HepG2 (cell line): Measurements from ENCODE around the gene GPC6. TPM values are rescaled to one million over a fixed set of nuclear protein-coding genes. Genes with fewer than 3 reads are reported as not detected.

Experiments used
- ATAC-seq: fragments of 200-7000 bp; cut with Tn5 transposase; 3 replicates; pipeline ENCODE4 v1.9.1; 2020; ENCODE audit warnings: mild to moderate bottlenecking, moderate library complexity
- BruUV-seq: library from RNA; stranded (reverse); fragments of 400-500 nt; replicated peaks from 2 replicates; lab custom pipeline; 2021; lab: Mats Ljungman, UMichigan
- CTCF ChIA-PET: fragments of 300-600 bp; formaldehyde crosslinking; extraction: SDS; loops from one replicate; lab custom pipeline; 2021; ENCODE audit warnings: low total read pairs, inconsistent platforms, low intra/inter-chr PET ratio; lab: Yijun Ruan, JAX
- POLR2A ChIA-PET: fragments of 350-600 bp; sonication (Branson Sonifier 250); formaldehyde crosslinking; loops from one replicate; lab custom pipeline; 2020; ENCODE audit warnings: antibody characterized with exemption, inconsistent platforms; lab: Yijun Ruan, JAX
- DNase-seq: peaks from one replicate; pipeline ENCODE4 v3.0.0-alpha.2; 2015; ENCODE audit warnings: low spot score
- FAIRE-seq: peaks from 3 replicates; lab custom pipeline; 2011; peaks lifted over from hg19 to GRCh38; lab: Jason Lieb, UNC
- H2AFZ ChIP-seq: one replicate; pipeline ENCODE4 v1.6.1; 2011; ENCODE audit warnings: low read length, inconsistent platforms
- H3K27ac ChIP-seq: fragments of 300-600 bp; 3 replicates; pipeline ENCODE4 v1.8.0; 2011; ENCODE audit warnings: mixed run types, mild to moderate bottlenecking, mixed read lengths, low read length, inconsistent platforms; ENCODE audit not compliant: insufficient read depth; ENCODE audit errors: extremely low read length
- H3K27me3 ChIP-seq, 2 experiments: fragments of 200-600 bp in 1 of 2; 2 replicates in 1 of 2; 3 replicates in 1 of 2; pipeline versions ENCODE4 v1.6.0 to v1.8.0; 2011; ENCODE audit warnings: low read length in 2 of 2, mild to moderate bottlenecking in 2 of 2, moderate library complexity in 2 of 2, inconsistent platforms in 1 of 2; ENCODE audit not compliant: insufficient read depth in 2 of 2, control insufficient read depth in 1 of 2
- H3K36me3 ChIP-seq, 2 experiments: fragments of 200-600 bp in 1 of 2; replicated peaks in 1 of 2; 2 replicates in 1 of 2; 3 replicates in 1 of 2; pipeline versions ENCODE4 v1.5.1 to v1.8.0; 2011; ENCODE audit warnings: low read length in 2 of 2, inconsistent platforms in 1 of 2; ENCODE audit not compliant: insufficient read depth in 2 of 2, control insufficient read depth in 1 of 2
- H3K4me1 ChIP-seq: 2 replicates; pipeline ENCODE4 v1.5.1; 2012; ENCODE audit warnings: low read length, inconsistent platforms; ENCODE audit not compliant: insufficient read depth
- H3K4me2 ChIP-seq: 2 replicates; pipeline ENCODE4 v1.6.0; 2011; ENCODE audit warnings: low read depth, low read length, inconsistent platforms
- H3K4me3 ChIP-seq, 3 experiments: fragments of 200-600 bp in 1 of 3; sonication (generic), shearing (Covaris generic) in 1 of 3; replicated peaks in 1 of 3; 2 replicates each; pipeline ENCODE4 v1.5.1; 2011 to 2016; ENCODE audit warnings: low read length in 3 of 3, inconsistent platforms in 2 of 3, low read depth in 2 of 3, mild to moderate bottlenecking in 2 of 3, control low read depth in 1 of 3, mixed read lengths in 1 of 3; ENCODE audit not compliant: insufficient read depth in 1 of 3
- H3K79me2 ChIP-seq: one replicate; pipeline ENCODE4 v1.6.1; 2011; ENCODE audit warnings: low read length, inconsistent platforms; ENCODE audit not compliant: insufficient read depth
- H3K9ac ChIP-seq: 2 replicates; pipeline ENCODE4 v1.6.0; 2011; ENCODE audit warnings: mild to moderate bottlenecking, low read depth, low read length, inconsistent platforms; ENCODE audit not compliant: insufficient read depth
- H3K9me3 ChIP-seq: 2 replicates; pipeline ENCODE4 v1.5.1; 2012; ENCODE audit warnings: mild to moderate bottlenecking, low read length
- H4K20me1 ChIP-seq: 2 replicates; pipeline ENCODE4 v1.6.0; 2011; ENCODE audit warnings: inconsistent platforms, mild to moderate bottlenecking, low read length, moderate library complexity; ENCODE audit not compliant: insufficient read depth
- CEBPB ChIP-seq: IDR thresholded peaks from 2 replicates; pipeline ENCODE4 v1.6.1; 2011; ENCODE audit warnings: low read depth, low read length, improper control_type of control experiment, borderline replicate concordance
- CHCHD3 ChIP-seq: sonication (generic); formaldehyde crosslinking; IDR thresholded peaks from 2 replicates; pipeline ENCODE4 v1.8.0; 2022; ENCODE audit warnings: mild to moderate bottlenecking, missing genetic modification reagents, moderate library complexity
- ISX ChIP-seq: sonication (generic); formaldehyde crosslinking; conservative IDR thresholded peaks from 2 replicates; pipeline ENCODE4 v1.5.0; 2020; ENCODE audit warnings: missing genetic modification reagents
- KDM3A ChIP-seq: IDR thresholded peaks from 2 replicates; pipeline ENCODE4 v1.6.1; 2018; ENCODE audit warnings: low read depth, missing compliant biosample characterization
- MATR3 ChIP-seq: sonication (generic); formaldehyde crosslinking; IDR thresholded peaks from 2 replicates; pipeline ENCODE4 v1.4.0; 2020; ENCODE audit warnings: missing genetic modification reagents
- NCOR1 ChIP-seq: fragments of 200-600 bp; sonication (generic); IDR thresholded peaks from 2 replicates; pipeline ENCODE4 v1.7.0; 2017; ENCODE audit warnings: antibody characterized with exemption, low read length, borderline replicate concordance
- NFE2 ChIP-seq: sonication (generic); formaldehyde crosslinking; IDR thresholded peaks from 2 replicates; pipeline ENCODE4 v1.4.0; 2020; ENCODE audit warnings: missing genetic modification reagents
- NFYC ChIP-seq: IDR thresholded peaks from 2 replicates; pipeline ENCODE4 v1.6.1; 2016; ENCODE audit warnings: missing genetic modification reagents, missing compliant biosample characterization
- POLR2AphosphoS2 ChIP-seq: IDR thresholded peaks from 2 replicates; pipeline ENCODE4 v1.6.1; 2011; ENCODE audit warnings: low read depth, low read length, improper control_type of control experiment
- ZFP1 ChIP-seq: IDR thresholded peaks from 2 replicates; pipeline ENCODE4 v1.6.1; 2016
- ZNF343 ChIP-seq: sonication (generic); formaldehyde crosslinking; IDR thresholded peaks from 2 replicates; pipeline ENCODE4 v1.4.0; 2020; ENCODE audit warnings: mild to moderate bottlenecking, missing genetic modification reagents
- ZNF619 ChIP-seq: sonication (generic); formaldehyde crosslinking; IDR thresholded peaks from 2 replicates; pipeline ENCODE4 v1.4.0; 2020; ENCODE audit warnings: mild to moderate bottlenecking, missing genetic modification reagents
- ZNF746 ChIP-seq: sonication (generic); formaldehyde crosslinking; IDR thresholded peaks from 2 replicates; pipeline ENCODE4 v1.8.0; 2022; ENCODE audit warnings: mild to moderate bottlenecking, missing genetic modification reagents
- WGBS: methylation state at CpG from one replicate; pipeline ENCODE4 v1.1.6; 2017; ENCODE audit warnings: low lambda C conversion rate; 5-methylcytosine and 5-hydroxymethylcytosine counted together
- in situ Hi-C: cut with HindIII; loops from 2 replicates; pipeline ENCODE4 v1.10.0; 2017; ENCODE audit warnings: low pct_unique_long_range_greater_than_20kb; ENCODE audit not compliant: extremely low pct_ligation_motif_present
- intact Hi-C: fragments of 100-400 bp; cut with micrococcal nuclease; formaldehyde crosslinking; loops from one replicate; pipeline ENCODE4 v1.10.0; 2022; ENCODE audit not compliant: unreplicated experiment
- polyA plus RNA-seq, 8 experiments: library from polyadenylated mRNA; depleted of rRNA in 3 of 8; stranded (reverse) in 7 of 8; unstranded in 1 of 8; fragments of >200 nt; fragmentation: Illumina TruSeq in 4 of 8; extraction: Trizol in 4 of 8; gene quantifications; 2 replicates each; pipeline versions ENCODE4 v1.2.1 to v1.2.3, GENCODE V29; 2011 to 2016; ENCODE audit warnings: low read depth in 4 of 8, missing spikeins in 1 of 8, mixed read lengths in 1 of 8; ENCODE audit not compliant: insufficient read depth in 1 of 8
- total RNA-seq, 5 experiments: library from RNA; depleted of rRNA; stranded (reverse); fragments of >200 nt; fragmentation: Illumina TruSeq; extraction: Trizol; gene quantifications; 2 replicates each; pipeline ENCODE4 v1.2.3, GENCODE V29; 2016; ENCODE audit warnings: low read depth in 1 of 5
- TF ChIP-seq, protein P1 (sequence below): sonication (generic); formaldehyde crosslinking; IDR thresholded peaks from 2 replicates; pipeline ENCODE4 v1.5.0; 2020; ENCODE audit warnings: mild to moderate bottlenecking, missing genetic modification reagents
- TF ChIP-seq, protein P2 (sequence below): sonication (generic); formaldehyde crosslinking; IDR thresholded peaks from 2 replicates; pipeline ENCODE4 v1.4.0; 2020; ENCODE audit warnings: mild to moderate bottlenecking, missing genetic modification reagents, borderline replicate concordance
- TF ChIP-seq, protein P3 (sequence below): sonication (generic); formaldehyde crosslinking; IDR thresholded peaks from 2 replicates; pipeline ENCODE4 v1.9.0; 2021; ENCODE audit warnings: missing genetic modification reagents, mild to moderate bottlenecking, borderline replicate concordance
- TF ChIP-seq, protein P4 (sequence below): sonication (generic); formaldehyde crosslinking; IDR thresholded peaks from 2 replicates; pipeline ENCODE4 v1.8.1; 2023; ENCODE audit warnings: mild to moderate bottlenecking, missing genetic modification reagents

The GPC6 gene
- total and polyA plus RNA-seq, 2 of the 13 experiments (the other 11 are each of a cell fraction or from before 2014, with no cell fraction given), result 24.5 to 33.9 TPM

DNA sequence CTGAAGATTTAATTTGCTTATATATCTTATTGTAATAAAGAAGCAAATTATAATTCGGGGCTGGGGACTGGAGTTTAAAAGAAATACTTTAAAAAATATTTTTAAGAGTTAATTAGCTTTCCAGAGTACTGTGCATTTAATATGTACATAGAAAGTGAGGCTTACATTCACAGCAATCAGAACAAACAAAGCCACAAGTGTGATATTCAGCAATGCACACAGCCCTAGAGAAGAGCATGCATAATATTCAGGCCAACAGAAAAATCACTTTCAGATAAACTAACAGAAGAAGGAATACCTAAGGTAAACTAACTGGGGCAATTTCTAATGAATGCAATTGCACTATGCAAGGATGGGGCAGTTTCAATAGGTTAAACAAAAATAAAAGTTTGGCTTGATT, 241.8 kb downstream of the GPC6 start:
- in situ Hi-C loops (no loop called here), intact Hi-C loops (no loop called here)
- 80% methylated on average over 1 of the region's 1 CpG for WGBS
- ATAC-seq (no peak), FAIRE-seq (no peak), DNase-seq (no peak)
- no peaks in the 10 kb centered on the region for H3K4me1 ChIP-seq
- no peaks in the 10 kb centered on the region for H3K36me3 ChIP-seq
- peaks cover 3% of the 10 kb centered on the region for H3K79me2 ChIP-seq
- peaks cover 17% of the 10 kb centered on the region for H3K9me3 ChIP-seq
- H3K4me2 ChIP-seq, result no peak overlapping the region
- H3K27me3 ChIP-seq, result no peaks in the 10 kb centered on the region
- BruUV-seq, result no TSS peak
- H2AFZ ChIP-seq, result no peak overlapping the region
- H4K20me1 ChIP-seq, result no peaks in the 10 kb centered on the region
- ChIA-PET CTCF (no interaction called here), POLR2A (no interaction called here)
- H3K9ac ChIP-seq, result no peak overlapping the region
- no peak overlapping the region for H3K4me3 ChIP-seq
- H3K27ac ChIP-seq, result no peak overlapping the region
- TF ChIP-seq POLR2AphosphoS2, result no peak
- TF ChIP-seq ZFP1 (CRISPR knock-in tag), result no peak
- no peak for TF ChIP-seq ZNF746
- TF ChIP-seq ZNF619 (CRISPR knock-in tag), result no peak
- TF ChIP-seq, protein P1, sequence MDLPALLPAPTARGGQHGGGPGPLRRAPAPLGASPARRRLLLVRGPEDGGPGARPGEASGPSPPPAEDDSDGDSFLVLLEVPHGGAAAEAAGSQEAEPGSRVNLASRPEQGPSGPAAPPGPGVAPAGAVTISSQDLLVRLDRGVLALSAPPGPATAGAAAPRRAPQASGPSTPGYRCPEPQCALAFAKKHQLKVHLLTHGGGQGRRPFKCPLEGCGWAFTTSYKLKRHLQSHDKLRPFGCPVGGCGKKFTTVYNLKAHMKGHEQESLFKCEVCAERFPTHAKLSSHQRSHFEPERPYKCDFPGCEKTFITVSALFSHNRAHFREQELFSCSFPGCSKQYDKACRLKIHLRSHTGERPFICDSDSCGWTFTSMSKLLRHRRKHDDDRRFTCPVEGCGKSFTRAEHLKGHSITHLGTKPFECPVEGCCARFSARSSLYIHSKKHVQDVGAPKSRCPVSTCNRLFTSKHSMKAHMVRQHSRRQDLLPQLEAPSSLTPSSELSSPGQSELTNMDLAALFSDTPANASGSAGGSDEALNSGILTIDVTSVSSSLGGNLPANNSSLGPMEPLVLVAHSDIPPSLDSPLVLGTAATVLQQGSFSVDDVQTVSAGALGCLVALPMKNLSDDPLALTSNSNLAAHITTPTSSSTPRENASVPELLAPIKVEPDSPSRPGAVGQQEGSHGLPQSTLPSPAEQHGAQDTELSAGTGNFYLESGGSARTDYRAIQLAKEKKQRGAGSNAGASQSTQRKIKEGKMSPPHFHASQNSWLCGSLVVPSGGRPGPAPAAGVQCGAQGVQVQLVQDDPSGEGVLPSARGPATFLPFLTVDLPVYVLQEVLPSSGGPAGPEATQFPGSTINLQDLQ (CRISPR knock-in tag), result no peak
- no peak for TF ChIP-seq NCOR1
- TF ChIP-seq ISX (CRISPR knock-in tag), result no peak
- TF ChIP-seq MATR3 (CRISPR knock-in tag), result no peak
- TF ChIP-seq, protein P2, sequence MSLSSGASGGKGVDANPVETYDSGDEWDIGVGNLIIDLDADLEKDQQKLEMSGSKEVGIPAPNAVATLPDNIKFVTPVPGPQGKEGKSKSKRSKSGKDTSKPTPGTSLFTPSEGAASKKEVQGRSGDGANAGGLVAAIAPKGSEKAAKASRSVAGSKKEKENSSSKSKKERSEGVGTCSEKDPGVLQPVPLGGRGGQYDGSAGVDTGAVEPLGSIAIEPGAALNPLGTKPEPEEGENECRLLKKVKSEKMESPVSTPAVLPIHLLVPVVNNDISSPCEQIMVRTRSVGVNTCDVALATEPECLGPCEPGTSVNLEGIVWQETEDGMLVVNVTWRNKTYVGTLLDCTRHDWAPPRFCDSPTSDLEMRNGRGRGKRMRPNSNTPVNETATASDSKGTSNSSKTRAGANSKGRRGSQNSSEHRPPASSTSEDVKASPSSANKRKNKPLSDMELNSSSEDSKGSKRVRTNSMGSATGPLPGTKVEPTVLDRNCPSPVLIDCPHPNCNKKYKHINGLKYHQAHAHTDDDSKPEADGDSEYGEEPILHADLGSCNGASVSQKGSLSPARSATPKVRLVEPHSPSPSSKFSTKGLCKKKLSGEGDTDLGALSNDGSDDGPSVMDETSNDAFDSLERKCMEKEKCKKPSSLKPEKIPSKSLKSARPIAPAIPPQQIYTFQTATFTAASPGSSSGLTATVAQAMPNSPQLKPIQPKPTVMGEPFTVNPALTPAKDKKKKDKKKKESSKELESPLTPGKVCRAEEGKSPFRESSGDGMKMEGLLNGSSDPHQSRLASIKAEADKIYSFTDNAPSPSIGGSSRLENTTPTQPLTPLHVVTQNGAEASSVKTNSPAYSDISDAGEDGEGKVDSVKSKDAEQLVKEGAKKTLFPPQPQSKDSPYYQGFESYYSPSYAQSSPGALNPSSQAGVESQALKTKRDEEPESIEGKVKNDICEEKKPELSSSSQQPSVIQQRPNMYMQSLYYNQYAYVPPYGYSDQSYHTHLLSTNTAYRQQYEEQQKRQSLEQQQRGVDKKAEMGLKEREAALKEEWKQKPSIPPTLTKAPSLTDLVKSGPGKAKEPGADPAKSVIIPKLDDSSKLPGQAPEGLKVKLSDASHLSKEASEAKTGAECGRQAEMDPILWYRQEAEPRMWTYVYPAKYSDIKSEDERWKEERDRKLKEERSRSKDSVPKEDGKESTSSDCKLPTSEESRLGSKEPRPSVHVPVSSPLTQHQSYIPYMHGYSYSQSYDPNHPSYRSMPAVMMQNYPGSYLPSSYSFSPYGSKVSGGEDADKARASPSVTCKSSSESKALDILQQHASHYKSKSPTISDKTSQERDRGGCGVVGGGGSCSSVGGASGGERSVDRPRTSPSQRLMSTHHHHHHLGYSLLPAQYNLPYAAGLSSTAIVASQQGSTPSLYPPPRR (CRISPR knock-in tag), result no peak
- no peak for TF ChIP-seq NFYC
- TF ChIP-seq, protein P3, sequence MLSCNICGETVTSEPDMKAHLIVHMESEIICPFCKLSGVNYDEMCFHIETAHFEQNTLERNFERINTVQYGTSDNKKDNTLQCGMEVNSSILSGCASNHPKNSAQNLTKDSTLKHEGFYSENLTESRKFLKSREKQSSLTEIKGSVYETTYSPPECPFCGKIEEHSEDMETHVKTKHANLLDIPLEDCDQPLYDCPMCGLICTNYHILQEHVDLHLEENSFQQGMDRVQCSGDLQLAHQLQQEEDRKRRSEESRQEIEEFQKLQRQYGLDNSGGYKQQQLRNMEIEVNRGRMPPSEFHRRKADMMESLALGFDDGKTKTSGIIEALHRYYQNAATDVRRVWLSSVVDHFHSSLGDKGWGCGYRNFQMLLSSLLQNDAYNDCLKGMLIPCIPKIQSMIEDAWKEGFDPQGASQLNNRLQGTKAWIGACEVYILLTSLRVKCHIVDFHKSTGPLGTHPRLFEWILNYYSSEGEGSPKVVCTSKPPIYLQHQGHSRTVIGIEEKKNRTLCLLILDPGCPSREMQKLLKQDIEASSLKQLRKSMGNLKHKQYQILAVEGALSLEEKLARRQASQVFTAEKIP, result no peak
- TF ChIP-seq, protein P4, sequence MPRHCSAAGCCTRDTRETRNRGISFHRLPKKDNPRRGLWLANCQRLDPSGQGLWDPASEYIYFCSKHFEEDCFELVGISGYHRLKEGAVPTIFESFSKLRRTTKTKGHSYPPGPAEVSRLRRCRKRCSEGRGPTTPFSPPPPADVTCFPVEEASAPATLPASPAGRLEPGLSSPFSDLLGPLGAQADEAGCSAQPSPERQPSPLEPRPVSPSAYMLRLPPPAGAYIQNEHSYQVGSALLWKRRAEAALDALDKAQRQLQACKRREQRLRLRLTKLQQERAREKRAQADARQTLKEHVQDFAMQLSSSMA, result no peak
- TF ChIP-seq NFE2 (CRISPR knock-in tag), result no peak
- no peak for TF ChIP-seq CHCHD3 (CRISPR knock-in tag)
- TF ChIP-seq KDM3A (CRISPR knock-in tag), result no peak
- no peak for TF ChIP-seq ZNF343
- TF ChIP-seq CEBPB, result no peak
